Adrenal gland (tissue), 12 donors: ENCODE data around the gene AGBL3. TPM values are rescaled to one million over a fixed set of nuclear protein-coding genes. Genes with fewer than 3 reads are reported as not detected.

Source experiments
- DNase-seq, 7 donors: peaks; one replicate each; pipeline ENCODE4 v3.0.0-alpha.2; 2019 to 2020
- H3K27ac ChIP-seq, 5 donors: fragments of 200-600 bp; sonication (generic) in 4 of 5; 1 replicate in 3 of 5; 2 replicates in 2 of 5; pipeline versions ENCODE4 v1.5.1 to v1.8.0; 2016 to 2020; ENCODE audit warnings: mild to moderate bottlenecking in 1 of 5
- H3K27me3 ChIP-seq: fragments of 200-600 bp; 2 replicates; pipeline ENCODE4 v1.8.0; 2021
- H3K36me3 ChIP-seq, 2 donors: fragments of 200-600 bp; replicated peaks in 1 of 2; 1 replicate in 1 of 2; 2 replicates in 1 of 2; pipeline versions ENCODE4 v1.5.1 to v1.8.0; 2018 to 2022
- H3K4me1 ChIP-seq, 2 donors: fragments of 200-600 bp; replicated peaks in 1 of 2; 1 replicate in 1 of 2; 2 replicates in 1 of 2; pipeline versions ENCODE4 v1.5.1 to v1.8.0; 2018 to 2021
- H3K4me3 ChIP-seq, 4 donors: fragments of 200-600 bp; sonication (generic) in 3 of 4; one replicate each; pipeline ENCODE4 v1.5.1; 2016 to 2018
- H3K9me3 ChIP-seq, 3 donors: fragments of 200-600 bp; sonication (generic) in 1 of 3; replicated peaks in 1 of 3; 1 replicate in 2 of 3; 2 replicates in 1 of 3; pipeline versions ENCODE4 v1.5.1 to v1.8.0; 2016 to 2021
- POLR2A ChIP-seq, 2 donors: fragments of 450-650 bp; IDR thresholded peaks; one replicate each; pipeline ENCODE4 v1.6.1; 2017; ENCODE audit warnings: antibody characterized with exemption in 2 of 2, mild to moderate bottlenecking in 2 of 2, moderate library complexity in 1 of 2
- WGBS, 4 donors: extraction: QIAGEN DNeasy Blood & Tissue Kit in 2 of 4; methylation state at CpG; one replicate each; pipeline versions ENCODE4 v1.1.5 to v1.1.7; 2013 to 2017; 5-methylcytosine and 5-hydroxymethylcytosine counted together
- intact Hi-C, 2 donors: fragments of 100-400 bp; cut with DNase I; formaldehyde crosslinking; loops; one replicate each; pipeline versions ENCODE4 v1.14.1 to v1.15.0; 2022 to 2023
- polyA plus RNA-seq, 3 donors: library from polyadenylated mRNA; stranded (reverse); fragments of 200-250 nt in 2 of 3; fragments of 350-450 nt in 1 of 3; fragmentation: Illumina TruSeq in 1 of 3; extraction: RNeasy Lipid Tissue Mini Kit (QIAGEN cat#74804) in 1 of 3; gene quantifications; one replicate each; pipeline ENCODE4 v1.2.3, GENCODE V29; 2013 to 2014
- total RNA-seq, 9 donors: library from RNA; depleted of rRNA in 4 of 9; stranded (reverse); fragments of >200 nt in 4 of 9; fragments of 120-200 nt in 1 of 9; fragmentation: NEBNext Ultra II Directional in 1 of 9; extraction: Animal tissue kit (Norgen Biotek cat#: 25700) in 1 of 9; gene quantifications; one replicate each; pipeline versions ENCODE4 v1.1.0 to v1.2.4, GENCODE V29; 2013 to 2023
- TF ChIP-seq, protein P1 (sequence below), 6 experiments: fragments of 450-650 bp in 4 of 6; fragments of 200-600 bp in 2 of 6; sonication (generic) in 1 of 6; IDR thresholded peaks; 1 replicate in 5 of 6; 2 replicates in 1 of 6; pipeline versions ENCODE4 v1.5.1 to v1.8.0; 2016 to 2021; ENCODE audit warnings: antibody characterized with exemption in 6 of 6, mild to moderate bottlenecking in 2 of 6, moderate library complexity in 1 of 6
- donor health status: healthy with polysubstance abuse.
- donor health status: Bipolar disorder and iron deficiency.
- donor health status: DM: yes; HTN: yes; CAD: no.
- donor health status: DM: no; HTN: no; CAD: no.
- donor health status: DM: no; HTN: no; CAD: no.
- donor health status: DM: yes; HTN: yes; CAD: no.

AGBL3 gene
- total and polyA plus RNA-seq, 12 donors, result 0.28 to 7.3 (median 1.9) TPM

GRCh38 chr7:135150072-135150782, 163.9 kb downstream of the AGBL3 start:
- peaks cover 32 to 46% of the 10 kb centered on the region in 2 donors for H3K4me1 ChIP-seq
- peak in 1 of 7 donors; percentile 36 for DNase-seq
- intact Hi-C loops, result no loop called here
- TF ChIP-seq, protein P1, sequence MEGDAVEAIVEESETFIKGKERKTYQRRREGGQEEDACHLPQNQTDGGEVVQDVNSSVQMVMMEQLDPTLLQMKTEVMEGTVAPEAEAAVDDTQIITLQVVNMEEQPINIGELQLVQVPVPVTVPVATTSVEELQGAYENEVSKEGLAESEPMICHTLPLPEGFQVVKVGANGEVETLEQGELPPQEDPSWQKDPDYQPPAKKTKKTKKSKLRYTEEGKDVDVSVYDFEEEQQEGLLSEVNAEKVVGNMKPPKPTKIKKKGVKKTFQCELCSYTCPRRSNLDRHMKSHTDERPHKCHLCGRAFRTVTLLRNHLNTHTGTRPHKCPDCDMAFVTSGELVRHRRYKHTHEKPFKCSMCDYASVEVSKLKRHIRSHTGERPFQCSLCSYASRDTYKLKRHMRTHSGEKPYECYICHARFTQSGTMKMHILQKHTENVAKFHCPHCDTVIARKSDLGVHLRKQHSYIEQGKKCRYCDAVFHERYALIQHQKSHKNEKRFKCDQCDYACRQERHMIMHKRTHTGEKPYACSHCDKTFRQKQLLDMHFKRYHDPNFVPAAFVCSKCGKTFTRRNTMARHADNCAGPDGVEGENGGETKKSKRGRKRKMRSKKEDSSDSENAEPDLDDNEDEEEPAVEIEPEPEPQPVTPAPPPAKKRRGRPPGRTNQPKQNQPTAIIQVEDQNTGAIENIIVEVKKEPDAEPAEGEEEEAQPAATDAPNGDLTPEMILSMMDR (IDR thresholded peaks at IDR 0.05), result no peak
- TF ChIP-seq POLR2A (IDR thresholded peaks at IDR 0.05), result no peak
- H3K27ac ChIP-seq, result peak overlapping the region in 3 of 5 donors; percentile 13 to 56 (median 26)
- H3K27me3 ChIP-seq, result no peaks in the 10 kb centered on the region
- H3K9me3 ChIP-seq, result no peaks in the 10 kb centered on the region
- H3K36me3 ChIP-seq, result no peaks in the 10 kb centered on the region
- WGBS, 4 donors, result 57 to 72% (median 63%) methylated on average over 8 of the region's 8 CpGs
- H3K4me3 ChIP-seq, result peak overlapping the region in 1 of 4 donors; percentile 75

DNA sequence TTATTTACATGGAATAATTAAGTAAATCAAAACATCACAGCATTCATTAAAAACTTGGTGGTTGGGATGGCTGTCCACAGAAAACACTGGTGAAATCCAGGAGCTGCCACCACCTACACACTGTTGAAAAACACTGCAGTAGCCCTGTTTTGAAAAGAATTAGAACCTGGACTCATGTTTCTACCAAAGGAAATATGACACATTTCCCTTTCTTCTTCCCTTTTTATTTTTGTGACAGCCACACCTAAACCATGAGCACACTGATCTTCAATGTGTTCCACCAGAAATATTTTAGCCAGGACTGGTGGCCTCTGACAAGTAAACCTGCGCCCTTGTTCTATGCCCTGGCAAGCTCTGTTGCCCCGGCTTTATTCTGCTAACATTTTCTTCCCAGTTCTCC, 164.8 kb downstream of the AGBL3 start:
- intact Hi-C loops, result no loop called here
- peaks cover 0 to 5% (median 0%) of the 10 kb centered on the region in 3 donors for H3K9me3 ChIP-seq
- H3K27ac ChIP-seq, result peak overlapping the region in 3 of 5 donors; percentile 13 to 56 (median 26)
- 76 to 93% (median 84%) methylated on average over 2 of the region's 2 CpGs for WGBS, 4 donors
- no peaks in the 10 kb centered on the region for H3K27me3 ChIP-seq
- H3K4me3 ChIP-seq, result peak overlapping the region in 1 of 4 donors; percentile 75
- peaks cover 32 to 46% of the 10 kb centered on the region in 2 donors for H3K4me1 ChIP-seq
- DNase-seq, result no peak
- TF ChIP-seq POLR2A (IDR thresholded peaks at IDR 0.05), result no peak
- TF ChIP-seq, protein P1 (IDR thresholded peaks at IDR 0.05), result no peak
- no peaks in the 10 kb centered on the region for H3K36me3 ChIP-seq

DNA sequence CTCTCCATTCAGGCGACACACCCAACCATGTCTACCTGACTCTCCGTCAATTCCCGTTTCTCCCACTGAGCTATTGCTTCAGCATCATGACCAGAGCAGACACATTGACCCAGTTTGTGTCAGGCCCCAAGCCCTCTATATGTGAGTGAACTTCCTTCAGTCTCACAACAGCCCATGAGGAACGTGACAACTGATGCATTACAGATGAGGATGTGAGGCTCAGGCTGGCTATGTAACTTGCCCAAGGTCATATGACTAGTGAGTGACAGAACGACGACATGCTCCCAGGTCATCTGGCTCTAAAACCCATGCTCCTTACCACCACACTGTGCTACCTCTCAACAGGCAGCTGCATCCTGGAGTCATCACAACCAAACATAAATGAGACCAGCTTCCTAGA, 165.2 kb downstream of the AGBL3 start:
- H3K27me3 ChIP-seq, result no peaks in the 10 kb centered on the region
- intact Hi-C loops, result no loop called here
- DNase-seq, result peak in 2 of 7 donors; percentile 24 to 61
- H3K36me3 ChIP-seq, result no peaks in the 10 kb centered on the region
- H3K4me3 ChIP-seq, result no peak overlapping the region
- peaks cover 0 to 9% (median 0%) of the 10 kb centered on the region in 3 donors for H3K9me3 ChIP-seq
- 47 to 74% (median 51%) methylated on average over 4 to 6 of the region's 6 CpGs for WGBS, 4 donors
- peaks cover 29 to 44% of the 10 kb centered on the region in 2 donors for H3K4me1 ChIP-seq
- TF ChIP-seq, protein P1 (IDR thresholded peaks at IDR 0.05), result no peak
- TF ChIP-seq POLR2A (IDR thresholded peaks at IDR 0.05), result no peak
- peak overlapping the region in 1 of 5 donors; percentile 56 for H3K27ac ChIP-seq

DNA sequence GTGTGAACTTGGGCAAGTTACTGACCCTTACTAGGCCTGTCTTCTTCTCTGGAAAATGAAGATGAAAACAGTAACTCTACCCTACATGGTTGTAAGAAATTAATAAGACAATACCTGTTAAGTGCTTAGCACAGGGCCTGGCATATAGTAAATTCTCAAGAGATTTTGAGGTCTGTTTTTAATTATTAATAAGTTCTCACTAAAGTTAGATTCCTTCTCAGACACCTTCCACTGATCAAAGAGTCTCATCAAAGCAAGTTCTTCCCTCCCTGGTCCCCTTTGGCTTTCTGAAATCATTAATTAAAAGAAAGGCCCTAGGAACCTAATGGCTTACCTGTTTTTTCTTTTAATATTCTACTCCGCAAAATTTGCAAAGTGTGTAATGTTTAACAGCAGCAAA, 166.1 kb downstream of the AGBL3 start:
- Histone ChIP-seq H3K4me1 (peaks cover 20 to 35% of the 10 kb centered on the region in 2 donors), H3K27me3 (no peaks in the 10 kb centered on the region), H3K27ac (no peak overlapping the region), H3K36me3 (no peaks in the 10 kb centered on the region), H3K4me3 (no peak overlapping the region), H3K9me3 (peaks cover 0 to 10% (median 0%) of the 10 kb centered on the region in 3 donors)
- WGBS, 4 donors, result 53 to 100% (median 94%) methylated on average over 1 of the region's 1 CpG
- no peak for DNase-seq
- intact Hi-C loops, result no loop called here
- TF ChIP-seq, protein P1 (IDR thresholded peaks at IDR 0.05), result no peak
- no peak for TF ChIP-seq POLR2A (IDR thresholded peaks at IDR 0.05)
